Endothelial cell of umbilical vein (primary cell): ENCODE measurements around the gene C17orf100. TPM values are rescaled to one million over a fixed set of nuclear protein-coding genes. Genes with fewer than 3 reads are reported as not detected.
A peak's percentile ranks its signal among the peaks of the same experiment; 100 is the strongest.

Source experiments
- BruUV-seq: library from RNA; stranded (reverse); fragments of 400-500 nt; replicated peaks from 2 replicates; lab custom pipeline; 2021; lab: Mats Ljungman, UMichigan
- CTCF ChIA-PET: fragments of 300-600, 350-600 bp; sonication (Branson Sonifier 250); formaldehyde crosslinking; loops from one replicate; lab custom pipeline; 2021; ENCODE audit warnings: antibody characterized with exemption, inconsistent platforms; lab: Charles Lee
- POLR2A ChIA-PET: fragments of 300-600, 350-600 bp; sonication (Branson Sonifier 250); formaldehyde crosslinking; loops from one replicate; lab custom pipeline; 2021; ENCODE audit warnings: antibody characterized with exemption, inconsistent platforms; lab: Charles Lee
- DNase-seq: peaks from one replicate; pipeline ENCODE4 v3.0.0-alpha.2; 2011; ENCODE audit warnings: low read depth, low spot score
- FAIRE-seq: peaks from 2 replicates; lab custom pipeline; 2011; peaks lifted over from hg19 to GRCh38; lab: Jason Lieb, UNC
- H2AFZ ChIP-seq: 2 replicates; pipeline ENCODE4 v1.6.0; 2012; ENCODE audit warnings: low read depth, low read length, control low read depth, inconsistent platforms
- H3K27ac ChIP-seq: 2 replicates; pipeline ENCODE4 v1.5.1; 2011; ENCODE audit warnings: low read depth, mild to moderate bottlenecking, control low read depth, low read length, moderate library complexity; ENCODE audit not compliant: insufficient read depth
- H3K27me3 ChIP-seq, 2 experiments: 2 replicates each; pipeline versions ENCODE4 v1.6.0 to v1.6.1; 2011; ENCODE audit warnings: low read length in 2 of 2, mixed read lengths in 1 of 2; ENCODE audit not compliant: control insufficient read depth in 2 of 2, insufficient read depth in 2 of 2
- H3K36me3 ChIP-seq, 2 experiments: 2 replicates in 1 of 2; 3 replicates in 1 of 2; pipeline ENCODE4 v1.5.1; 2011; ENCODE audit warnings: low read length in 2 of 2, mild to moderate bottlenecking in 1 of 2, moderate library complexity in 1 of 2; ENCODE audit not compliant: control insufficient read depth in 2 of 2, insufficient read depth in 2 of 2; ENCODE audit errors: extremely low read depth in 1 of 2
- H3K4me1 ChIP-seq: 3 replicates; pipeline ENCODE4 v1.5.1; 2011; ENCODE audit warnings: mild to moderate bottlenecking, low read length; ENCODE audit not compliant: control insufficient read depth, insufficient read depth; ENCODE audit errors: extremely low read depth
- H3K4me2 ChIP-seq: 2 replicates; pipeline ENCODE4 v1.6.1; 2011; ENCODE audit warnings: low read length, control low read depth, mixed read lengths; ENCODE audit not compliant: insufficient read depth
- H3K4me3 ChIP-seq, 3 experiments: fragments of 200-600 bp in 1 of 3; sonication (generic), shearing (Covaris generic) in 1 of 3; replicated peaks in 1 of 3; 2 replicates each; pipeline ENCODE4 v1.5.1; 2011 to 2016; ENCODE audit warnings: control low read depth in 3 of 3, low read length in 3 of 3, mild to moderate bottlenecking in 2 of 3, inconsistent platforms in 1 of 3, low read depth in 1 of 3, moderate library complexity in 1 of 3; ENCODE audit not compliant: insufficient read depth in 1 of 3
- H3K79me2 ChIP-seq: 2 replicates; pipeline ENCODE4 v1.6.0; 2012; ENCODE audit warnings: low read length, inconsistent platforms; ENCODE audit not compliant: control insufficient read depth, insufficient read depth
- H3K9ac ChIP-seq: replicated peaks from 2 replicates; pipeline ENCODE3; 2011; ENCODE audit warnings: low read length, control low read depth; ENCODE audit not compliant: insufficient read depth; ENCODE audit errors: extremely low read depth
- H3K9me1 ChIP-seq: replicated peaks from 3 replicates; pipeline ENCODE4 v1.6.0; 2011; ENCODE audit warnings: mild to moderate bottlenecking, low read length; ENCODE audit not compliant: control insufficient read depth, insufficient read depth; ENCODE audit errors: extremely low read depth
- H3K9me3 ChIP-seq: replicated peaks from 2 replicates; pipeline ENCODE4 v1.5.1; 2012; ENCODE audit warnings: low read length, inconsistent platforms; ENCODE audit not compliant: control insufficient read depth, insufficient read depth
- H4K20me1 ChIP-seq: replicated peaks from 2 replicates; pipeline ENCODE3; 2011; ENCODE audit warnings: mild to moderate bottlenecking, low read length; ENCODE audit not compliant: control insufficient read depth, insufficient read depth; ENCODE audit errors: extremely low read depth
- EZH2 ChIP-seq: IDR thresholded peaks from 2 replicates; pipeline ENCODE4 v1.6.1; 2012; ENCODE audit warnings: borderline replicate concordance, low read depth, mild to moderate bottlenecking, moderate library complexity, low read length, inconsistent platforms; ENCODE audit not compliant: severe bottlenecking
- FOS ChIP-seq: IDR thresholded peaks from 2 replicates; pipeline ENCODE4 v1.6.1; 2011; ENCODE audit warnings: mild to moderate bottlenecking, low read length, moderate library complexity, borderline replicate concordance; ENCODE audit not compliant: insufficient read depth
- GATA2 ChIP-seq: IDR thresholded peaks from 2 replicates; pipeline ENCODE4 v1.7.0; 2011; ENCODE audit warnings: low read depth, mild to moderate bottlenecking, moderate library complexity, mixed read lengths, low read length; ENCODE audit not compliant: insufficient read length, insufficient read depth
- JUN ChIP-seq: IDR thresholded peaks from 2 replicates; pipeline ENCODE4 v1.6.1; 2011; ENCODE audit warnings: borderline replicate concordance, low read depth; ENCODE audit not compliant: insufficient read length, insufficient read depth
- MAX ChIP-seq: IDR thresholded peaks from 2 replicates; pipeline ENCODE4 v1.6.1; 2011; ENCODE audit not compliant: insufficient read depth, insufficient read length
- MYC ChIP-seq: IDR thresholded peaks from one replicate; pipeline ENCODE4 v1.6.1; 2011; ENCODE audit warnings: mild to moderate bottlenecking, low read depth, low read length
- POLR2A ChIP-seq: IDR thresholded peaks from 2 replicates; pipeline ENCODE4 v1.6.1; 2012; ENCODE audit warnings: low read depth, mild to moderate bottlenecking, control low read depth, low read length
- POLR2AphosphoS5 ChIP-seq: IDR thresholded peaks from 2 replicates; pipeline ENCODE4 v1.6.1; 2012; ENCODE audit warnings: low read depth, mild to moderate bottlenecking, control low read depth, low read length, moderate library complexity; ENCODE audit not compliant: insufficient read depth
- dilution Hi-C: fragments of 300-500 bp; cut with MboI; formaldehyde crosslinking; loops from one replicate; pipeline ENCODE4 v1.15.0; 2019; ENCODE audit warnings: low sequenced_read_pairs; ENCODE audit not compliant: extremely low pct_ligation_motif_present
- intact Hi-C: fragments of 100-400 bp; cut with micrococcal nuclease; formaldehyde crosslinking; loops from one replicate; pipeline ENCODE4 v1.10.0; 2022
- polyA plus RNA-seq, 4 experiments: library from polyadenylated mRNA; depleted of rRNA in 3 of 4; stranded (reverse) in 3 of 4; unstranded in 1 of 4; fragments of >200 nt; gene quantifications; 2 replicates each; pipeline versions ENCODE4 v1.2.1 to v1.2.3, GENCODE V29; 2011 to 2012; ENCODE audit warnings: missing spikeins in 1 of 4
- total RNA-seq: library from RNA; stranded (reverse); gene quantifications from 2 replicates; pipeline ENCODE4 v1.2.3, GENCODE V29; 2021
- TF ChIP-seq, protein P1 (sequence below), 2 donors: IDR thresholded peaks; 1 replicate in 1 of 2; 2 replicates in 1 of 2; pipeline ENCODE4 v1.5.1; 2011; ENCODE audit warnings: low read length in 2 of 2, mild to moderate bottlenecking in 2 of 2, moderate library complexity in 2 of 2, control low read depth in 1 of 2, inconsistent platforms in 1 of 2, low read depth in 1 of 2; ENCODE audit not compliant: insufficient read depth in 1 of 2; ENCODE audit errors: extremely low read depth in 1 of 2

The C17orf100 gene
- total and polyA plus RNA-seq, 2 donors (not counting 3 experiments of a cell fraction or from before 2014, with no cell fraction given) = 0.99 to 1.4 TPM

DNA sequence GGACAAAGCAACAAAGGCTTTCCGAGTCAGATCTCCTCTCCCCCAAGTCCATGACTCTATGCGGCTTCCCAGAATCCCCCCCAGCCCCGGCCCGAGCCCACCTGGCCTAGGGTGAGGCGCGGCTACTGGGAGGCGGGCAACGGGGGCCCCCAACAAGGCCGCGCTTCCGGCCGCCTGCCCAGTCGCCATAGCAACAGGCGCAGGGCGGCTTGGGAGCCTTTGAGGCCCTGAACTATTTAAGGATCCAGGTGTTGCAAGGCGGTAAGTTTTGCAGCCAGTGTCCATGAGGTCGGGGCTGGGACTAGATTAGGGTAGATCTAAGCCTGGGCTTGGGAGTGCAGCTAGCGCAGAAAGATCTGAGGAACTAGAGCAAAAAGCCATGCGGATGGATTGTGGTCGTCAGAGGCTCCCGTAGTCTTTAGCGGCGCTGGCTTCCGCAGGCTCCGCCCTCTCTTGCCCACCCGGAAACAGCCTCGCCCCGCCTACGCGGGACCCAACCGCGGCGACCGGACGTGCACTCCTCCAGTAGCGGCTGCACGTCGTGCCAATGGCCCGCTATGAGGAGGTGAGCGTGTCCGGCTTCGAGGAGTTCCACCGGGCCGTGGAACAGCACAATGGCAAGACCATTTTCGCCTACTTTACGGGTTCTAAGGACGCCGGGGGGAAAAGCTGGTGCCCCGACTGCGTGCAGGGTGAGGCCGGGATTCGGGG lies 10.9 kb upstream of the C17orf100 start, which contains the start of the genes KIAA0753 and TXNDC17:
KIAA0753 (minus strand) TSS at position 176 of the 711 bp plus-strand sequence. CDS start 5,608 bp downstream, outside the sequence.
TXNDC17 (plus strand) TSS at position 525 of the 711 bp plus-strand sequence; CDS start at position 548, 23 bp downstream.
- DNase-seq (peak; percentile 96), FAIRE-seq (peak; percentile 94)
- POLR2A ChIA-PET = no interaction called here
- H4K20me1 ChIP-seq = no peaks in the 10 kb centered on the region
- no peaks in the 10 kb centered on the region for H3K9me3 ChIP-seq
- BruUV-seq = no TSS peak
- H2AFZ ChIP-seq = peak within 1 kb of the TSS; percentile 99
- peak within 1 kb of the TSS; percentile 91 for H3K4me2 ChIP-seq
- TF ChIP-seq FOS (no peak), MYC (peak; percentile 33), POLR2A (peak; percentile 98), JUN (no peak), GATA2 (no peak), EZH2 (no peak), POLR2AphosphoS5 (peak; percentile 93), MAX (peak; percentile 42)
- TF ChIP-seq, protein P1, sequence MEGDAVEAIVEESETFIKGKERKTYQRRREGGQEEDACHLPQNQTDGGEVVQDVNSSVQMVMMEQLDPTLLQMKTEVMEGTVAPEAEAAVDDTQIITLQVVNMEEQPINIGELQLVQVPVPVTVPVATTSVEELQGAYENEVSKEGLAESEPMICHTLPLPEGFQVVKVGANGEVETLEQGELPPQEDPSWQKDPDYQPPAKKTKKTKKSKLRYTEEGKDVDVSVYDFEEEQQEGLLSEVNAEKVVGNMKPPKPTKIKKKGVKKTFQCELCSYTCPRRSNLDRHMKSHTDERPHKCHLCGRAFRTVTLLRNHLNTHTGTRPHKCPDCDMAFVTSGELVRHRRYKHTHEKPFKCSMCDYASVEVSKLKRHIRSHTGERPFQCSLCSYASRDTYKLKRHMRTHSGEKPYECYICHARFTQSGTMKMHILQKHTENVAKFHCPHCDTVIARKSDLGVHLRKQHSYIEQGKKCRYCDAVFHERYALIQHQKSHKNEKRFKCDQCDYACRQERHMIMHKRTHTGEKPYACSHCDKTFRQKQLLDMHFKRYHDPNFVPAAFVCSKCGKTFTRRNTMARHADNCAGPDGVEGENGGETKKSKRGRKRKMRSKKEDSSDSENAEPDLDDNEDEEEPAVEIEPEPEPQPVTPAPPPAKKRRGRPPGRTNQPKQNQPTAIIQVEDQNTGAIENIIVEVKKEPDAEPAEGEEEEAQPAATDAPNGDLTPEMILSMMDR (IDR thresholded peaks at IDR 0.05; ENCODE audit: extremely low read depth in 1 of 2, insufficient read depth in 1 of 2, low read depth in 1 of 2, low read length in 2 of 2) = no peak
- H3K36me3 ChIP-seq = peaks cover 5% of the 10 kb centered on the region in 2 experiments
- H3K27me3 ChIP-seq = no peaks in the 10 kb centered on the region
- CTCF ChIA-PET = interaction anchor here (0.9 to 5.2 kb wide), 5 partner anchors 14 to 204 kb away, joined by 3 to 38 read pairs (median 3); no protein-coding TSS in a partner anchor
- peak within 1 kb of the TSS; percentile 68 for H3K9ac ChIP-seq
- H3K27ac ChIP-seq = peak within 1 kb of the TSS; percentile 83
- no peaks in the 10 kb centered on the region for H3K9me1 ChIP-seq
- peaks cover 15% of the 10 kb centered on the region for H3K4me1 ChIP-seq
- H3K4me3 ChIP-seq = peak within 1 kb of the TSS; percentile 44 to 86 (median 70)
- peaks cover 36% of the 10 kb centered on the region for H3K79me2 ChIP-seq
- dilution Hi-C loops = no loop called here
- intact Hi-C loops = loop anchor here (1.0 to 10.0 kb wide), 5 partner anchors 11 to 1056 kb away; partner anchors contain the start of genes C17orf100, MED31 and NLRP1
